ENCODE data around the gene FIGNL2. TPM values are rescaled to one million over a fixed set of nuclear protein-coding genes. Genes with fewer than 3 reads are reported as not detected.

FIGNL2 gene
- total and polyA plus RNA-seq, 9 of the 15 experiments (the other 6 are each of a cell fraction or from before 2014, with no cell fraction given) = 0.01 TPM; not detected in 8

DNA sequence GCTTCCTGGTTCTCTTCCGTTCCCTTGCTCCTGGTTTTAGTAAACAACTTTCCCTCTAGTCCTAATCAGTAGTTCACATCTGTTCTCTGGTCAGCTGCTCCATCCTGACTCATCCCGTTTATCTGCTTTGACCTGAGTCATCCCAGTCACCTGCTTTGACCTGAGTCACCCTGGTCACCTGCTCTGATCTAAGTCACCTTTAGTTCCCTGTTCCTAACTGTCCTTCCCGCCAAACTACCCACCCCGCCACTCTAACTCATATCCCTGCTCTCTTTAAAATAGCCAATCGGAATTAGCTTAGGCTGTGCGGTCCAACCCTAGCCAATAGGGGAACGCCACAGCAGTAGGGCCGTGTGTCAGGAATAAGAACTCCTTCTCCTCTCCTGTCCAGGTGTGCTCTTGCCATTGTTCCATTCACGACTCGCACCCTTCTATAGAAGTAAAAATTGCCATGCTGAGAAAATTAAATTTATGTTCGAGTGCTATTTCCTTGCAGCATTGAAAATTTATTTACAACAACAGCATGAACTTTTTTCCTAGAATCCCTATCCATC, 36.2 kb upstream of the FIGNL2 start (continued):
- TF ChIP-seq CCAR2 (IDR thresholded peaks at IDR 0.05; ENCODE audit: low read depth, low read length) = no peak
- TF ChIP-seq SAP30 (IDR thresholded peaks at IDR 0.05; ENCODE audit: borderline replicate concordance, insufficient read depth, low read depth, low read length, poor library complexity, severe bottlenecking) = no peak
- TF ChIP-seq CBX1 (IDR thresholded peaks at IDR 0.05; ENCODE audit: low read depth) = no peak
- TF ChIP-seq NFIC (IDR thresholded peaks at IDR 0.05) = peak; percentile 75
- TF ChIP-seq, protein P1, sequence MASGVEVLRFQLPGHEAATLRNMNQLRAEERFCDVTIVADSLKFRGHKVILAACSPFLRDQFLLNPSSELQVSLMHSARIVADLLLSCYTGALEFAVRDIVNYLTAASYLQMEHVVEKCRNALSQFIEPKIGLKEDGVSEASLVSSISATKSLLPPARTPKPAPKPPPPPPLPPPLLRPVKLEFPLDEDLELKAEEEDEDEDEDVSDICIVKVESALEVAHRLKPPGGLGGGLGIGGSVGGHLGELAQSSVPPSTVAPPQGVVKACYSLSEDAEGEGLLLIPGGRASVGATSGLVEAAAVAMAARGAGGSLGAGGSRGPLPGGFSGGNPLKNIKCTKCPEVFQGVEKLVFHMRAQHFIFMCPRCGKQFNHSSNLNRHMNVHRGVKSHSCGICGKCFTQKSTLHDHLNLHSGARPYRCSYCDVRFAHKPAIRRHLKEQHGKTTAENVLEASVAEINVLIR (CRISPR knock-in tag; IDR thresholded peaks at IDR 0.05) = no peak
- no peak for TF ChIP-seq MXI1 (IDR thresholded peaks at IDR 0.05; ENCODE audit: low read depth, low read length)
- peak; percentile 68 for TF ChIP-seq MBD2 (IDR thresholded peaks at IDR 0.05; ENCODE audit: borderline replicate concordance, low read depth)
- TF ChIP-seq MAZ (CRISPR knock-in tag; conservative IDR thresholded peaks at IDR 0.05 in 1 of 2, IDR thresholded peaks at IDR 0.05 in 1 of 2) = peak in 1 of 2 experiments; percentile 72; a peak in 2 of 4 replicates
- peak; percentile 91 for TF ChIP-seq TAL1 (IDR thresholded peaks at IDR 0.05)
- TF ChIP-seq MTA1 (IDR thresholded peaks at IDR 0.05; ENCODE audit: borderline replicate concordance) = peak; percentile 94
- TF ChIP-seq, protein P2, sequence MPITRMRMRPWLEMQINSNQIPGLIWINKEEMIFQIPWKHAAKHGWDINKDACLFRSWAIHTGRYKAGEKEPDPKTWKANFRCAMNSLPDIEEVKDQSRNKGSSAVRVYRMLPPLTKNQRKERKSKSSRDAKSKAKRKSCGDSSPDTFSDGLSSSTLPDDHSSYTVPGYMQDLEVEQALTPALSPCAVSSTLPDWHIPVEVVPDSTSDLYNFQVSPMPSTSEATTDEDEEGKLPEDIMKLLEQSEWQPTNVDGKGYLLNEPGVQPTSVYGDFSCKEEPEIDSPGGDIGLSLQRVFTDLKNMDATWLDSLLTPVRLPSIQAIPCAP (CRISPR knock-in tag; IDR thresholded peaks at IDR 0.05; ENCODE audit: borderline replicate concordance) = no peak
- no peak for TF ChIP-seq CREB1 (IDR thresholded peaks at IDR 0.05)
- no peak for TF ChIP-seq CREB1 (CRISPR knock-in tag; IDR thresholded peaks at IDR 0.05)
- TF ChIP-seq ZNF239 (CRISPR knock-in tag; IDR thresholded peaks at IDR 0.05) = no peak; the same call in 1 of the 2 replicates
- no peak for TF ChIP-seq ZC3H8 (IDR thresholded peaks at IDR 0.05)
- no peak for TF ChIP-seq ZNF282 (CRISPR knock-in tag; IDR thresholded peaks at IDR 0.05)
- TF ChIP-seq, protein P3, sequence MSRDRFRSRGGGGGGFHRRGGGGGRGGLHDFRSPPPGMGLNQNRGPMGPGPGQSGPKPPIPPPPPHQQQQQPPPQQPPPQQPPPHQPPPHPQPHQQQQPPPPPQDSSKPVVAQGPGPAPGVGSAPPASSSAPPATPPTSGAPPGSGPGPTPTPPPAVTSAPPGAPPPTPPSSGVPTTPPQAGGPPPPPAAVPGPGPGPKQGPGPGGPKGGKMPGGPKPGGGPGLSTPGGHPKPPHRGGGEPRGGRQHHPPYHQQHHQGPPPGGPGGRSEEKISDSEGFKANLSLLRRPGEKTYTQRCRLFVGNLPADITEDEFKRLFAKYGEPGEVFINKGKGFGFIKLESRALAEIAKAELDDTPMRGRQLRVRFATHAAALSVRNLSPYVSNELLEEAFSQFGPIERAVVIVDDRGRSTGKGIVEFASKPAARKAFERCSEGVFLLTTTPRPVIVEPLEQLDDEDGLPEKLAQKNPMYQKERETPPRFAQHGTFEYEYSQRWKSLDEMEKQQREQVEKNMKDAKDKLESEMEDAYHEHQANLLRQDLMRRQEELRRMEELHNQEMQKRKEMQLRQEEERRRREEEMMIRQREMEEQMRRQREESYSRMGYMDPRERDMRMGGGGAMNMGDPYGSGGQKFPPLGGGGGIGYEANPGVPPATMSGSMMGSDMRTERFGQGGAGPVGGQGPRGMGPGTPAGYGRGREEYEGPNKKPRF (IDR thresholded peaks at IDR 0.05; ENCODE audit: low read depth, low read length) = no peak
- TF ChIP-seq CTBP1 (IDR thresholded peaks at IDR 0.05; ENCODE audit: borderline replicate concordance) = peak; percentile 99
- TF ChIP-seq RBM34 (IDR thresholded peaks at IDR 0.05; ENCODE audit: borderline replicate concordance, insufficient read depth, low read length) = no peak
- no peak for TF ChIP-seq MCM2 (IDR thresholded peaks at IDR 0.05; ENCODE audit: low read depth)
- TF ChIP-seq, protein P4, sequence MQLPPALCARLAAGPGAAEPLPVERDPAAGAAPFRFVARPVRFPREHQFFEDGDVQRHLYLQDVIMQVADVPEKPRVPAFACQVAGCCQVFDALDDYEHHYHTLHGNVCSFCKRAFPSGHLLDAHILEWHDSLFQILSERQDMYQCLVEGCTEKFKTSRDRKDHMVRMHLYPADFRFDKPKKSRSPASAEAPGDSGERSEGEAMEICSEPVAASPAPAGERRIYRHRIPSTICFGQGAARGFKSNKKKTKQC (CRISPR knock-in tag; IDR thresholded peaks at IDR 0.05) = no peak
- TF ChIP-seq, protein P5, sequence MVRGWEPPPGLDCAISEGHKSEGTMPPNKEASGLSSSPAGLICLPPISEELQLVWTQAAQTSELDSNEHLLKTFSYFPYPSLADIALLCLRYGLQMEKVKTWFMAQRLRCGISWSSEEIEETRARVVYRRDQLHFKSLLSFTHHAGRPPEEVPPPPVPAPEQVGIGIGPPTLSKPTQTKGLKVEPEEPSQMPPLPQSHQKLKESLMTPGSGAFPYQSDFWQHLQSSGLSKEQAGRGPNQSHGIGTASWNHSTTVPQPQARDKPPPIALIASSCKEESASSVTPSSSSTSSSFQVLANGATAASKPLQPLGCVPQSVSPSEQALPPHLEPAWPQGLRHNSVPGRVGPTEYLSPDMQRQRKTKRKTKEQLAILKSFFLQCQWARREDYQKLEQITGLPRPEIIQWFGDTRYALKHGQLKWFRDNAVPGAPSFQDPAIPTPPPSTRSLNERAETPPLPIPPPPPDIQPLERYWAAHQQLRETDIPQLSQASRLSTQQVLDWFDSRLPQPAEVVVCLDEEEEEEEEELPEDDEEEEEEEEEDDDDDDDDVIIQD (CRISPR knock-in tag; IDR thresholded peaks at IDR 0.05) = no peak
- no peak for TF ChIP-seq TFAM (CRISPR knock-in tag; conservative IDR thresholded peaks at IDR 0.05)

Data from K562 (cell line).